ENCODE measurements around the gene TMC7.
A peak's percentile ranks its signal among the peaks of the same experiment; 100 is the strongest.
"Not testable (repeated sequence)": the region's sequence is repeated elsewhere in the genome, so short reads cannot be mapped to it uniquely, and the experiment has no call there.

TMC7 gene

GRCh38 chr16:18958621-18959029, 25.1 kb upstream of the TMC7 start:
- H3K27ac Mint-ChIP-seq = no peak overlapping the region
- no peaks in the 10 kb centered on the region for H3K9me3 Mint-ChIP-seq
- H3K4me1 Mint-ChIP-seq (ENCODE audit: low read depth) = peaks cover 10% of the 10 kb centered on the region
- DNase-seq (ENCODE audit: low spot score) = no peak
- no peaks in the 10 kb centered on the region for H3K36me3 Mint-ChIP-seq (ENCODE audit: low read depth)
- no peak overlapping the region for H3K4me3 Mint-ChIP-seq
- H3K27me3 Mint-ChIP-seq (ENCODE audit: low read depth) = peaks cover 8% of the 10 kb centered on the region

GRCh38 chr16:18959031-18959505, 24.7 kb upstream of the TMC7 start:
- no peak for DNase-seq (ENCODE audit: low spot score)
- peaks cover 8% of the 10 kb centered on the region for H3K27me3 Mint-ChIP-seq (ENCODE audit: low read depth)
- peaks cover 10% of the 10 kb centered on the region for H3K4me1 Mint-ChIP-seq (ENCODE audit: low read depth)
- no peaks in the 10 kb centered on the region for H3K36me3 Mint-ChIP-seq (ENCODE audit: low read depth)
- H3K4me3 Mint-ChIP-seq = no peak overlapping the region
- no peak overlapping the region for H3K27ac Mint-ChIP-seq
- H3K9me3 Mint-ChIP-seq = no peaks in the 10 kb centered on the region

GRCh38 chr16:18965555-18965954, 18.2 kb upstream of the TMC7 start:
- H3K4me1 Mint-ChIP-seq (ENCODE audit: low read depth) = peaks cover 8% of the 10 kb centered on the region
- H3K27me3 Mint-ChIP-seq (ENCODE audit: low read depth) = peaks cover 4% of the 10 kb centered on the region
- H3K36me3 Mint-ChIP-seq (ENCODE audit: low read depth) = no peaks in the 10 kb centered on the region
- no peak for DNase-seq (ENCODE audit: low spot score)
- H3K4me3 Mint-ChIP-seq = no peak overlapping the region
- H3K27ac Mint-ChIP-seq = no peak overlapping the region
- no peaks in the 10 kb centered on the region for H3K9me3 Mint-ChIP-seq

DNA sequence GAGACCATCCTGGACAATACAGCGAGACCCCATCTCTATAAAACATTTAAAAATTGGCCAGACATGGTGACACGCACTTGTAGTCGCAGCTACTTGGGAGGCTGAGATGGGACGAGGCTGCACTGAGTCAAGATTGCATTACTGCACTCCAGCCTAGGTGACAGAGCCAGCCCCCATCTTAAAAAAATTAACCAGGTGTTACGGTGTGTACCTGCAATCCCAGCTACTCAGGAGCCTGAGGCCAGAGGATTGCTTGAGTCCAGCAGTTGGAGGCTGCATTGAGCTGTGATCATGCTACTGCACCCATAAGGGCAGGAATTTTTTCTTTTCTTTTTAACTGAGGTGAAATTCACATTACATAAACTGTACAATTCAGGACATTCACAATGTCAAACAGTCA, 16.9 kb upstream of the TMC7 start:
- H3K27ac Mint-ChIP-seq = no peak overlapping the region
- no peak for DNase-seq (ENCODE audit: low spot score)
- peaks cover 8% of the 10 kb centered on the region for H3K4me1 Mint-ChIP-seq (ENCODE audit: low read depth)
- H3K9me3 Mint-ChIP-seq = no peaks in the 10 kb centered on the region
- no peaks in the 10 kb centered on the region for H3K36me3 Mint-ChIP-seq (ENCODE audit: low read depth)
- no peak overlapping the region for H3K4me3 Mint-ChIP-seq
- peaks cover under 1% of the 10 kb centered on the region for H3K27me3 Mint-ChIP-seq (ENCODE audit: low read depth)

- DNase-seq (ENCODE audit: low spot score) = peak; percentile 67
- Mint-ChIP-seq H3K9me3 (no peaks in the 10 kb centered on the region), H3K27me3 (ENCODE audit: low read depth) (no peaks in the 10 kb centered on the region), H3K4me3 (peak overlapping the region; percentile 69), H3K27ac (no peak overlapping the region), H3K36me3 (ENCODE audit: low read depth) (no peaks in the 10 kb centered on the region), H3K4me1 (ENCODE audit: low read depth) (peaks cover 8% of the 10 kb centered on the region)
Measured at GRCh38 chr16:18969050-18969854, 14.5 kb upstream of the TMC7 start.

GRCh38 chr16:18969855-18970240, 13.9 kb upstream of the TMC7 start:
- Mint-ChIP-seq H3K36me3 (ENCODE audit: low read depth) (no peaks in the 10 kb centered on the region), H3K4me1 (ENCODE audit: low read depth) (peaks cover 8% of the 10 kb centered on the region), H3K27me3 (ENCODE audit: low read depth) (no peaks in the 10 kb centered on the region), H3K4me3 (no peak overlapping the region), H3K9me3 (no peaks in the 10 kb centered on the region), H3K27ac (no peak overlapping the region)
- no peak for DNase-seq (ENCODE audit: low spot score)

- Mint-ChIP-seq H3K27ac (no peak overlapping the region), H3K36me3 (ENCODE audit: low read depth) (no peaks in the 10 kb centered on the region), H3K27me3 (ENCODE audit: low read depth) (peaks cover 16% of the 10 kb centered on the region), H3K4me3 (no peak overlapping the region), H3K4me1 (ENCODE audit: low read depth) (peaks cover 2% of the 10 kb centered on the region), H3K9me3 (no peaks in the 10 kb centered on the region)
- DNase-seq (ENCODE audit: low spot score) = no peak
Measured at GRCh38 chr16:18975109-18975508, 8.6 kb upstream of the TMC7 start.

DNA sequence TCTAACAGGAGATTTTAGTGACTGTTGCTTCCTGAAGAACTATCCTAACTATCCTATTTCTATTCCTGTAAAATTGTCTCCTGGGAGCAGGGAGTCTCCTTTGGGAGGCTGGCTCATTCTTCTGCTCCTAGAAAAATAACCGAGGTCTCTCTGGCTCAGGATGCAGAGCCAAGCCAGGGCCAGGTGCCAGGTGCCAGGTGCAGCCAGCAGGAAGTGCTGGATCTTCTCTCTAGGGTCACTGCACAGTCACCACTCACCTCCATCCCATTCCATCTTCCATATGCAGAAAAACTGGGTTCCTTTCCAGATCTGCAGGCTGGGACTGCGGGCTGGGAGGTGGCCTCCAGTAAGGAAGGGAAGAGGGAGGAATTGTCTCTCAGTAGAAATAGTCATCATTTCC, 3.8 kb upstream of the TMC7 start:
- H3K36me3 Mint-ChIP-seq (ENCODE audit: low read depth) = no peaks in the 10 kb centered on the region
- no peaks in the 10 kb centered on the region for H3K9me3 Mint-ChIP-seq
- no peak for DNase-seq (ENCODE audit: low spot score)
- H3K27ac Mint-ChIP-seq = no peak overlapping the region
- H3K27me3 Mint-ChIP-seq (ENCODE audit: low read depth) = peaks cover 40% of the 10 kb centered on the region
- peaks cover 2% of the 10 kb centered on the region for H3K4me1 Mint-ChIP-seq (ENCODE audit: low read depth)
- no peak overlapping the region for H3K4me3 Mint-ChIP-seq

DNA sequence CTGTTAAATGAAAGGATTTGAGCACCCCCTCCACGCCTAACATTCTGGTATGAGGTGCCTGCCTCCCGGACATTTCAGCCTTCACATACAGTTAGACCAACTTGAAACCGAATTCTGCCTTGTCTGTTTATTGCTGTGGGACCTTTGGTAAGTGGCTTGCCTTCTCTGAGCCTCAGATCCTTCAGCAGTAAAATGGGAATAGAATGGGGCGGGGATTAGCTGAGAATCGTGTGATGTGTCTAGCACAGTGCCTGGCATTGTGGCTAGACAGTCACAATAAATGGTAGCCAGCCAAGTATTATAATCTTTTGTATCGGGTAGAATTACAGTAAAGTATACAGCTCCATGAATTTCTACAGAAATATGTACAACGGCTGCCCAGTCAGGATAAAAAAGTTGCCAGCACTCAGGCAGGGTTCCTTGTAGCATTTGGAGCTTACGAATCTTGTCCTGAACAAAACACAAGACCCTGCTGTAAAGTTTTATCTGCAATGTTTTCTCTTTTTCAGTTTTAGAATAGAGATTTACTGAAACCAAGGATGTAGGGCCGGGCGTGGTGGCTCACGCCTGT, 786 bp downstream of the TMC7 start:
- Mint-ChIP-seq H3K27me3 (ENCODE audit: low read depth) (peaks cover 42% of the 10 kb centered on the region), H3K27ac (no peak overlapping the region), H3K4me1 (ENCODE audit: low read depth) (peaks cover 2% of the 10 kb centered on the region), H3K4me3 (peak overlapping the region; percentile 38), H3K36me3 (ENCODE audit: low read depth) (no peaks in the 10 kb centered on the region), H3K9me3 (no peaks in the 10 kb centered on the region)
- DNase-seq (ENCODE audit: low spot score) = no peak

GRCh38 chr16:18985256-18985655, 1.5 kb downstream of the TMC7 start:
- not testable (repeated sequence) for DNase-seq (ENCODE audit: low spot score); H3K27ac Mint-ChIP-seq; H3K9me3 Mint-ChIP-seq; H3K4me3 Mint-ChIP-seq; H3K36me3 Mint-ChIP-seq (ENCODE audit: low read depth); H3K4me1 Mint-ChIP-seq (ENCODE audit: low read depth)
- peaks cover 37% of the 10 kb centered on the region for H3K27me3 Mint-ChIP-seq (ENCODE audit: low read depth)

GRCh38 chr16:18991731-18992130, 8.0 kb downstream of the TMC7 start:
- not testable (repeated sequence) for H3K27ac Mint-ChIP-seq; H3K9me3 Mint-ChIP-seq; DNase-seq (ENCODE audit: low spot score); H3K36me3 Mint-ChIP-seq (ENCODE audit: low read depth); H3K4me3 Mint-ChIP-seq; H3K27me3 Mint-ChIP-seq (ENCODE audit: low read depth); H3K4me1 Mint-ChIP-seq (ENCODE audit: low read depth)

- H3K27ac Mint-ChIP-seq; H3K4me1 Mint-ChIP-seq (ENCODE audit: low read depth); H3K9me3 Mint-ChIP-seq; H3K4me3 Mint-ChIP-seq; H3K27me3 Mint-ChIP-seq (ENCODE audit: low read depth); DNase-seq (ENCODE audit: low spot score); H3K36me3 Mint-ChIP-seq (ENCODE audit: low read depth): not testable (repeated sequence)
Measured at GRCh38 chr16:18993531-18993930, 9.8 kb downstream of the TMC7 start.

DNA sequence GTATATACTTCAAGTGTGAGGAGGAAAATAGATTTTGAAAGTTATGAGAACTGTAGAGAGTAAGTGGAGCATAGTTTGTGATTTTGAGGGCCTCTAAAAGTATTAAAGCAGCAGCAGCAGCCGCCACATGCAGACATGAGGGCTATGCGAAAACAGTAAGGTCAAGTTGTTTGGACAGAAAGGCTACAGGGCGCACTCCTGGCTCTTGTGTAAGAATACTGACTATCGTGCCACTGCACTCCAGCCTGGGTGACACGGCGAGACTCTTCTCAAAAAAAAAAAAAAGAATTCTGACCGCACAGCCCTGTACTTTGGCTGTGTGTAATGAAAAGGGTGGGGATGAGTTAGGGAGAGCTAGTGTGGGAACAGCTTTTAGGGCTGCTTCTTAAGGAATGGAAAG, 10.4 kb downstream of the TMC7 start:
- H3K4me3 Mint-ChIP-seq; DNase-seq (ENCODE audit: low spot score); H3K4me1 Mint-ChIP-seq (ENCODE audit: low read depth); H3K9me3 Mint-ChIP-seq; H3K36me3 Mint-ChIP-seq (ENCODE audit: low read depth); H3K27ac Mint-ChIP-seq; H3K27me3 Mint-ChIP-seq (ENCODE audit: low read depth): not testable (repeated sequence)

GRCh38 chr16:18995406-18995805, 11.7 kb downstream of the TMC7 start:
- not testable (repeated sequence) for H3K9me3 Mint-ChIP-seq; DNase-seq (ENCODE audit: low spot score); H3K4me3 Mint-ChIP-seq; H3K36me3 Mint-ChIP-seq (ENCODE audit: low read depth); H3K27me3 Mint-ChIP-seq (ENCODE audit: low read depth); H3K27ac Mint-ChIP-seq; H3K4me1 Mint-ChIP-seq (ENCODE audit: low read depth)

DNA sequence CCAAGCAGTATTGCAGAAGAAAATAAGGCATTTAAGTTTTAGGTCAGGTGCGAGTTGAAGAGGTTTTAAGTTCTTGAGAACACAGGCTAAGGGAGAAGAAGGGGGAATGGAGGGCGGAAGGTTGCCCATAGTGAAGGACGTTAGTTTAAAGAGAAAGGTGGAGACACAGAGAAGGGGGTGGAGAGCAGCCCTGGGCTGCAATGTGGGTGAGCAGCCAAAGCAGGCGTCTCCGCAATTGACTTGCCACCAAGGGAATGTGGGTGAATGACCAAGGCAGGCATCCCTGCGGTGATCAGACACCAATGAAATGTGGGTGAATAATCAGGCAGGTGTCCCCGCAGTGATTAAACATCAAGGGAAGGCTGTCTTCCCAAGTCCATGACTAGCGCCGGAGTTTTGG, 12.8 kb downstream of the TMC7 start:
- DNase-seq (ENCODE audit: low spot score); H3K36me3 Mint-ChIP-seq (ENCODE audit: low read depth); H3K9me3 Mint-ChIP-seq; H3K4me1 Mint-ChIP-seq (ENCODE audit: low read depth); H3K27me3 Mint-ChIP-seq (ENCODE audit: low read depth); H3K27ac Mint-ChIP-seq; H3K4me3 Mint-ChIP-seq: not testable (repeated sequence)

All from T-helper 2 cell treated with Interferon-gamma antibody and Interleukin-4, amounts not matched to agents 5 μg/mL and 100 μg/mL, for 36 hours (primary cell).